IMR-90 (cell line): ENCODE results near the gene TMPRSS12. TPM values are rescaled to one million over a fixed set of nuclear protein-coding genes. Genes with fewer than 3 reads are reported as not detected.

Experiments
- ATAC-seq: fragments of 200-7000 bp; cut with Tn5 transposase; 2 replicates; pipeline ENCODE4 v1.9.1; 2020; ENCODE audit warnings: low read depth, mild to moderate bottlenecking, moderate library complexity
- BruUV-seq: library from RNA; stranded (reverse); fragments of 400-500 nt; replicated peaks from 2 replicates; lab custom pipeline; 2021; lab: Mats Ljungman, UMichigan
- CTCF ChIA-PET: fragments of 300-600 bp; formaldehyde crosslinking; extraction: SDS; loops from one replicate; lab custom pipeline; 2021; ENCODE audit warnings: antibody characterized with exemption; lab: Yijun Ruan, JAX
- POLR2A ChIA-PET: fragments of 300-600 bp; sonication (Branson Sonifier 250); formaldehyde crosslinking; loops from one replicate; lab custom pipeline; 2022; ENCODE audit warnings: antibody characterized with exemption; ENCODE audit not compliant: unreplicated experiment; lab: Charles Lee
- DNase-seq: peaks from one replicate; pipeline ENCODE4 v3.0.0; 2013
- H2AFZ ChIP-seq: replicated peaks from 2 replicates; pipeline ENCODE3; 2013; ENCODE audit warnings: low read length, mild to moderate bottlenecking; ENCODE audit not compliant: poor library complexity
- H2AK5ac ChIP-seq: 2 replicates; pipeline ENCODE4 v1.6.1; 2013; ENCODE audit warnings: low read depth, low read length, inconsistent platforms
- H2AK9ac ChIP-seq: replicated peaks from 2 replicates; pipeline ENCODE3; 2013; ENCODE audit warnings: mild to moderate bottlenecking, low read depth, low read length, moderate library complexity; ENCODE audit not compliant: poor library complexity
- H2BK120ac ChIP-seq: 2 replicates; pipeline ENCODE4 v1.6.1; 2013; ENCODE audit warnings: low read depth, low read length, inconsistent platforms
- H2BK15ac ChIP-seq: 3 replicates; pipeline ENCODE4 v1.6.1; 2013; ENCODE audit warnings: low read depth, low read length, inconsistent platforms
- H2BK20ac ChIP-seq: 2 replicates; pipeline ENCODE4 v1.6.1; 2013; ENCODE audit warnings: low read depth, mild to moderate bottlenecking, inconsistent platforms, low read length, moderate library complexity
- H2BK5ac ChIP-seq: 2 replicates; pipeline ENCODE4 v1.6.1; 2013; ENCODE audit warnings: mild to moderate bottlenecking, low read depth, low read length, inconsistent platforms; ENCODE audit not compliant: poor library complexity, severe bottlenecking
- H3K14ac ChIP-seq: replicated peaks from 2 replicates; pipeline ENCODE4 v1.6.1; 2013; ENCODE audit warnings: low read depth, low read length, inconsistent platforms
- H3K18ac ChIP-seq: 2 replicates; pipeline ENCODE4 v1.6.1; 2013; ENCODE audit warnings: low read depth, low read length, control low read depth
- H3K23ac ChIP-seq: 2 replicates; pipeline ENCODE4 v1.6.1; 2013; ENCODE audit warnings: low read depth, low read length, inconsistent platforms
- H3K27ac ChIP-seq: 2 replicates; pipeline ENCODE4 v1.5.1; 2013; ENCODE audit warnings: mild to moderate bottlenecking, control low read depth, low read length; ENCODE audit not compliant: insufficient read depth
- H3K27me3 ChIP-seq: 2 replicates; pipeline ENCODE4 v1.6.1; 2013; ENCODE audit warnings: low read length; ENCODE audit not compliant: control insufficient read depth, insufficient read depth
- H3K36me3 ChIP-seq: 2 replicates; pipeline ENCODE4 v1.6.1; 2013; ENCODE audit warnings: low read length, mixed read lengths; ENCODE audit not compliant: control insufficient read depth, insufficient read depth
- H3K4ac ChIP-seq: 2 replicates; pipeline ENCODE4 v1.6.1; 2013; ENCODE audit warnings: low read depth, low read length, inconsistent platforms
- H3K4me1 ChIP-seq: 2 replicates; pipeline ENCODE4 v1.6.1; 2013; ENCODE audit warnings: low read length, mixed read lengths; ENCODE audit not compliant: control insufficient read depth, insufficient read depth
- H3K4me2 ChIP-seq: 2 replicates; pipeline ENCODE4 v1.6.1; 2013; ENCODE audit warnings: low read depth, mild to moderate bottlenecking, control low read depth, low read length, moderate library complexity
- H3K4me3 ChIP-seq: 2 replicates; pipeline ENCODE4 v1.5.1; 2013; ENCODE audit warnings: low read depth, mild to moderate bottlenecking, control low read depth, low read length, moderate library complexity; ENCODE audit not compliant: insufficient read depth
- H3K56ac ChIP-seq: 2 replicates; pipeline ENCODE4 v1.6.1; 2013; ENCODE audit warnings: low read length, inconsistent platforms; ENCODE audit not compliant: insufficient read depth; ENCODE audit errors: extremely low read depth
- H3K79me1 ChIP-seq, 2 experiments: 2 replicates each; pipeline ENCODE4 v1.6.1; 2013; ENCODE audit warnings: low read length in 2 of 2, inconsistent platforms in 1 of 2, low read depth in 1 of 2
- H3K9ac ChIP-seq: 2 replicates; pipeline ENCODE4 v1.6.1; 2013; ENCODE audit warnings: low read depth, low read length, control low read depth
- H3K9me1 ChIP-seq: 2 replicates; pipeline ENCODE4 v1.6.1; 2013; ENCODE audit warnings: low read length, inconsistent platforms; ENCODE audit not compliant: insufficient read depth
- H3K9me3 ChIP-seq: 2 replicates; pipeline ENCODE4 v1.6.1; 2013; ENCODE audit warnings: low read length; ENCODE audit not compliant: control insufficient read depth, insufficient read depth
- H4K20me1 ChIP-seq: 2 replicates; pipeline ENCODE4 v1.6.1; 2013; ENCODE audit warnings: low read length, inconsistent platforms; ENCODE audit not compliant: insufficient read depth
- H4K5ac ChIP-seq: 2 replicates; pipeline ENCODE4 v1.6.1; 2013; ENCODE audit warnings: mild to moderate bottlenecking, low read depth, low read length, control low read depth
- H4K8ac ChIP-seq, 2 experiments: 2 replicates each; pipeline ENCODE4 v1.6.1; 2013; ENCODE audit warnings: low read depth in 2 of 2, low read length in 2 of 2, control low read depth in 1 of 2, inconsistent platforms in 1 of 2
- H4K91ac ChIP-seq: 2 replicates; pipeline ENCODE4 v1.6.1; 2013; ENCODE audit warnings: low read depth, low read length, inconsistent platforms; ENCODE audit not compliant: insufficient read depth
- BHLHE40 ChIP-seq: fragments of 150-350 bp; IDR thresholded peaks from 2 replicates; pipeline ENCODE4 v1.6.1; 2016; ENCODE audit warnings: mild to moderate bottlenecking, low read depth, low read length
- CEBPB ChIP-seq: IDR thresholded peaks from 2 replicates; pipeline ENCODE4 v1.6.1; 2012; ENCODE audit warnings: low read depth, low read length, improper control_type of control experiment
- FOS ChIP-seq: fragments of 150-350 bp; IDR thresholded peaks from 2 replicates; pipeline ENCODE4 v1.6.1; 2016; ENCODE audit warnings: low read depth, low read length
- MAFK ChIP-seq: IDR thresholded peaks from 2 replicates; pipeline ENCODE4 v1.6.1; 2012; ENCODE audit warnings: low read depth, low read length, improper control_type of control experiment
- MAZ ChIP-seq: IDR thresholded peaks from 2 replicates; pipeline ENCODE4 v1.6.1; 2012; ENCODE audit warnings: low read depth, mild to moderate bottlenecking, low read length, improper control_type of control experiment, moderate library complexity, borderline replicate concordance
- MXI1 ChIP-seq: IDR thresholded peaks from 2 replicates; pipeline ENCODE4 v1.6.1; 2012; ENCODE audit warnings: low read depth, mild to moderate bottlenecking, low read length, moderate library complexity, borderline replicate concordance
- POLR2A ChIP-seq: IDR thresholded peaks from 2 replicates; pipeline ENCODE4 v1.6.1; 2012; ENCODE audit warnings: mild to moderate bottlenecking, low read depth, low read length
- RCOR1 ChIP-seq: IDR thresholded peaks from 2 replicates; pipeline ENCODE4 v1.6.1; 2012; ENCODE audit warnings: mild to moderate bottlenecking, low read length, improper control_type of control experiment; ENCODE audit not compliant: insufficient replicate concordance
- SMC3 ChIP-seq: fragments of 150-350 bp; IDR thresholded peaks from 2 replicates; pipeline ENCODE4 v1.6.1; 2016; ENCODE audit warnings: low read depth, mild to moderate bottlenecking, antibody characterized with exemption, low read length, moderate library complexity
- WGBS, 2 experiments: methylation state at CpG; one replicate each; pipeline versions ENCODE4 v1.1.5 to v1.1.7; 2013; ENCODE audit warnings: missing lambda C conversion rate in 2 of 2; ENCODE audit not compliant: insufficient read length in 1 of 2; ENCODE audit errors: extremely low coverage in 2 of 2; 5-methylcytosine and 5-hydroxymethylcytosine counted together
- dilution Hi-C: fragments of 300-500 bp; cut with HindIII; formaldehyde crosslinking; loops from one replicate; pipeline ENCODE4 v1.14.3; 2018; ENCODE audit warnings: low sequenced_read_pairs; ENCODE audit not compliant: unreplicated experiment
- in situ Hi-C: fragments of 300-500 bp; cut with MboI; formaldehyde crosslinking; loops from 3 replicates; pipeline ENCODE4 v1.14.3; 2019; ENCODE audit warnings: low sequenced_read_pairs, inconsistent platforms, mixed read lengths
- intact Hi-C: fragments of 100-400 bp; cut with micrococcal nuclease; formaldehyde crosslinking; loops from 2 replicates; pipeline ENCODE4 v1.10.0; 2022
- polyA plus RNA-seq, 3 experiments: library from polyadenylated mRNA; depleted of rRNA; stranded (reverse); fragments of >200 nt; gene quantifications; 2 replicates each; pipeline ENCODE4 v1.2.3, GENCODE V29; 2012; ENCODE audit warnings: low replicate concordance in 1 of 3
- total RNA-seq: library from RNA; depleted of rRNA; stranded (reverse); fragments of >200 nt; gene quantifications from 2 replicates; pipeline ENCODE4 v1.2.3, GENCODE V29; 2012
- TF ChIP-seq, protein P1 (sequence below): conservative IDR thresholded peaks from 2 replicates; pipeline ENCODE4 v1.5.1; 2012; ENCODE audit warnings: mild to moderate bottlenecking, low read depth, low read length, improper control_type of control experiment
- TF ChIP-seq, protein P2 (sequence below): fragments of 150-350 bp; IDR thresholded peaks from 2 replicates; pipeline ENCODE4 v1.6.1; 2016; ENCODE audit warnings: low read depth, mild to moderate bottlenecking, low read length, moderate library complexity, borderline replicate concordance

The TMPRSS12 gene
- total and polyA plus RNA-seq, 2 of the 4 experiments (the other 2 are of a cell fraction) = not detected

DNA sequence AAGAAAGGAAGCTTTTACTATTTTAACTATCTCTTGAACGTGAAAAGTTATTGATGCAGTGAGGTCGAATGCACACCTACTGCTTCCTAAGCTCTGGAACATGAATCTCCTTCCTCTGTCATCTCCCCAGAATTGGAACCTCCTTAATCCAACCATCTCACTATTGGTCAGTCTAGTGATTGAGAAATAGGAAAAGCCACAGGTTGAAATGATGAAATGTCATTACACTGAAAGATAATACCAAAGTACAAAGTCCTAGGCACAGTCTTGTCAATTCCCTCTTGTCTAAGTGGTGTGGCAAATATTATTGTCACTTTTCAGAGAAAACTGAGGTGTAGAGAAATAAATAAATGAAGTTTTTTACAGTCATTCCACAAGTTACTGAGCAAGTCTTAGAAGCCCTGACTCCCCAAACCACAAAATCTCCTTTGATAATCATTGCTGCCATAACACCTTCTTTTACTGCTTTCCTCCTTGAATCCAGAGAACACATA lies 90.1 kb downstream of the TMPRSS12 start:
- no TSS peak for BruUV-seq
- CTCF ChIA-PET = interaction anchor here (0.6 kb wide), 1 partner anchor 87 kb away, joined by 3 read pairs; no protein-coding TSS in a partner anchor
- no peak for DNase-seq

More for the DNA sequence above, 90.1 kb downstream of the TMPRSS12 start:
- dilution Hi-C loops = no loop called here
- no CpG with 5 or more reads among the region's 2 CpGs for WGBS, 2 experiments
- no peak for ATAC-seq
- Histone ChIP-seq H3K9ac (no peak overlapping the region), H3K14ac (no peak overlapping the region), H2BK5ac (no peak overlapping the region), H2BK15ac (no peak overlapping the region), H3K27ac (no peak overlapping the region), H2BK20ac (no peak overlapping the region), H3K56ac (no peak overlapping the region), H3K18ac (no peak overlapping the region), H4K91ac (no peak overlapping the region), H3K9me1 (peaks cover 10% of the 10 kb centered on the region; the same call in 1 of the 2 replicates), H2AK5ac (no peak overlapping the region), H4K5ac (no peak overlapping the region), H3K79me1 (no peaks in the 10 kb centered on the region), H3K9me3 (peaks cover 6% of the 10 kb centered on the region; the same call in 1 of the 2 replicates), H4K20me1 (no peaks in the 10 kb centered on the region), H3K36me3 (0 out of 2 replicates have a peak, but pooled peaks cover 2% of the 10 kb centered on the region), H3K27me3 (no peaks in the 10 kb centered on the region), H3K4me2 (no peak overlapping the region), H3K4ac (no peak overlapping the region), H4K8ac (no peak overlapping the region), H3K23ac (no peak overlapping the region), H2AFZ (no peak overlapping the region), H3K4me1 (peaks cover 19% of the 10 kb centered on the region), H2AK9ac (no peak overlapping the region), H3K4me3 (no peak overlapping the region), H2BK120ac (0 out of 2 replicates have a peak overlapping the region, but pooled peaks have one; percentile 11)
- POLR2A ChIA-PET = no interaction called here
- in situ Hi-C loops = no loop called here
- intact Hi-C loops = no loop called here
- no peak for TF ChIP-seq BHLHE40
- no peak for TF ChIP-seq POLR2A
- TF ChIP-seq FOS = no peak
- TF ChIP-seq CEBPB = no peak
- TF ChIP-seq, protein P1, sequence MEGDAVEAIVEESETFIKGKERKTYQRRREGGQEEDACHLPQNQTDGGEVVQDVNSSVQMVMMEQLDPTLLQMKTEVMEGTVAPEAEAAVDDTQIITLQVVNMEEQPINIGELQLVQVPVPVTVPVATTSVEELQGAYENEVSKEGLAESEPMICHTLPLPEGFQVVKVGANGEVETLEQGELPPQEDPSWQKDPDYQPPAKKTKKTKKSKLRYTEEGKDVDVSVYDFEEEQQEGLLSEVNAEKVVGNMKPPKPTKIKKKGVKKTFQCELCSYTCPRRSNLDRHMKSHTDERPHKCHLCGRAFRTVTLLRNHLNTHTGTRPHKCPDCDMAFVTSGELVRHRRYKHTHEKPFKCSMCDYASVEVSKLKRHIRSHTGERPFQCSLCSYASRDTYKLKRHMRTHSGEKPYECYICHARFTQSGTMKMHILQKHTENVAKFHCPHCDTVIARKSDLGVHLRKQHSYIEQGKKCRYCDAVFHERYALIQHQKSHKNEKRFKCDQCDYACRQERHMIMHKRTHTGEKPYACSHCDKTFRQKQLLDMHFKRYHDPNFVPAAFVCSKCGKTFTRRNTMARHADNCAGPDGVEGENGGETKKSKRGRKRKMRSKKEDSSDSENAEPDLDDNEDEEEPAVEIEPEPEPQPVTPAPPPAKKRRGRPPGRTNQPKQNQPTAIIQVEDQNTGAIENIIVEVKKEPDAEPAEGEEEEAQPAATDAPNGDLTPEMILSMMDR = no peak
- TF ChIP-seq, protein P2, sequence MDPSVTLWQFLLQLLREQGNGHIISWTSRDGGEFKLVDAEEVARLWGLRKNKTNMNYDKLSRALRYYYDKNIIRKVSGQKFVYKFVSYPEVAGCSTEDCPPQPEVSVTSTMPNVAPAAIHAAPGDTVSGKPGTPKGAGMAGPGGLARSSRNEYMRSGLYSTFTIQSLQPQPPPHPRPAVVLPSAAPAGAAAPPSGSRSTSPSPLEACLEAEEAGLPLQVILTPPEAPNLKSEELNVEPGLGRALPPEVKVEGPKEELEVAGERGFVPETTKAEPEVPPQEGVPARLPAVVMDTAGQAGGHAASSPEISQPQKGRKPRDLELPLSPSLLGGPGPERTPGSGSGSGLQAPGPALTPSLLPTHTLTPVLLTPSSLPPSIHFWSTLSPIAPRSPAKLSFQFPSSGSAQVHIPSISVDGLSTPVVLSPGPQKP = no peak
- TF ChIP-seq MXI1 = no peak
- no peak for TF ChIP-seq MAFK
- TF ChIP-seq SMC3 = no peak
- TF ChIP-seq RCOR1 = no peak
- TF ChIP-seq MAZ = no peak
